ENCODE measurements around the gene ACTG2. TPM values are rescaled to one million over a fixed set of nuclear protein-coding genes. Genes with fewer than 3 reads are reported as not detected.

Gene ACTG2
- total and polyA plus RNA-seq, 4 donors: 20.5 to 82.9 (median 44.7) TPM

- DNase-seq (no peak), ATAC-seq (ENCODE audit: insufficient read depth, low FRiP score) (no peak)
- H3K9ac ChIP-seq (ENCODE audit: insufficient read depth in 1 of 2, low read length in 2 of 2): no peak overlapping the region
- TF ChIP-seq CTCF (IDR thresholded peaks at IDR 0.05; ENCODE audit: control extremely low read depth, extremely low read depth): no peak
- 83 to 89% methylated on average over 8 of the region's 8 CpGs for WGBS, 2 donors
- H3K4me1 ChIP-seq (ENCODE audit: control insufficient read depth in 5 of 5, insufficient read depth in 5 of 5, low read length in 5 of 5): no peaks in the 10 kb centered on the region
- no peak overlapping the region for H3K27ac ChIP-seq (ENCODE audit: low read depth in 1 of 2, low read length in 1 of 2)
- H3K4me3 ChIP-seq: no peak overlapping the region
- peaks cover 0 to 2% (median 0%) of the 10 kb centered on the region in 3 donors for H3K27me3 ChIP-seq (ENCODE audit: control insufficient read depth in 3 of 3, insufficient read depth in 3 of 3, low read length in 2 of 3)
- peaks cover 0 to 3% (median 0%) of the 10 kb centered on the region in 4 donors for H3K9me3 ChIP-seq (ENCODE audit: control insufficient read depth in 4 of 4, insufficient read depth in 3 of 4, low read length in 3 of 4)
- H3K36me3 ChIP-seq (ENCODE audit: control insufficient read depth in 4 of 4, insufficient read depth in 4 of 4, low read length in 4 of 4): no peaks in the 10 kb centered on the region
Measured at GRCh38 chr2:73899801-73900336, 7.1 kb downstream of the ACTG2 start.

GRCh38 chr2:73901143-73901542 lies 8.3 kb downstream of the ACTG2 start:
- TF ChIP-seq CTCF (IDR thresholded peaks at IDR 0.05; ENCODE audit: control extremely low read depth, extremely low read depth): no peak
- peaks cover 0 to 2% (median 0%) of the 10 kb centered on the region in 3 donors for H3K27me3 ChIP-seq (ENCODE audit: control insufficient read depth in 3 of 3, insufficient read depth in 3 of 3, low read length in 2 of 3)
- H3K36me3 ChIP-seq (ENCODE audit: control insufficient read depth in 4 of 4, insufficient read depth in 4 of 4, low read length in 4 of 4): no peaks in the 10 kb centered on the region
- ATAC-seq (ENCODE audit: insufficient read depth, low FRiP score) (no peak), DNase-seq (no peak)
- H3K4me3 ChIP-seq: no peak overlapping the region
- WGBS, 2 donors: 87 to 94% methylated on average over 10 of the region's 10 CpGs
- no peak overlapping the region for H3K27ac ChIP-seq (ENCODE audit: low read depth in 1 of 2, low read length in 1 of 2)
- H3K9ac ChIP-seq (ENCODE audit: insufficient read depth in 1 of 2, low read length in 2 of 2): no peak overlapping the region
- peaks cover 0 to 3% (median 0%) of the 10 kb centered on the region in 4 donors for H3K9me3 ChIP-seq (ENCODE audit: control insufficient read depth in 4 of 4, insufficient read depth in 3 of 4, low read length in 3 of 4)
- no peaks in the 10 kb centered on the region for H3K4me1 ChIP-seq (ENCODE audit: control insufficient read depth in 5 of 5, insufficient read depth in 5 of 5, low read length in 5 of 5)

GRCh38 chr2:73902284-73902683 lies 9.5 kb downstream of the ACTG2 start:
- H3K36me3 ChIP-seq (ENCODE audit: control insufficient read depth in 4 of 4, insufficient read depth in 4 of 4, low read length in 4 of 4): no peaks in the 10 kb centered on the region
- 82 to 84% methylated on average over 4 of the region's 4 CpGs for WGBS, 2 donors

More at GRCh38 chr2:73902284-73902683, 9.5 kb downstream of the ACTG2 start:
- no peaks in the 10 kb centered on the region for H3K4me1 ChIP-seq (ENCODE audit: control insufficient read depth in 5 of 5, insufficient read depth in 5 of 5, low read length in 5 of 5)
- ATAC-seq (ENCODE audit: insufficient read depth, low FRiP score) (no peak), DNase-seq (no peak)
- H3K27me3 ChIP-seq (ENCODE audit: control insufficient read depth in 3 of 3, insufficient read depth in 3 of 3, low read length in 2 of 3): peaks cover 0 to 2% (median 0%) of the 10 kb centered on the region in 3 donors
- no peak overlapping the region for H3K27ac ChIP-seq (ENCODE audit: low read depth in 1 of 2, low read length in 1 of 2)
- peaks cover 0 to 3% (median 0%) of the 10 kb centered on the region in 4 donors for H3K9me3 ChIP-seq (ENCODE audit: control insufficient read depth in 4 of 4, insufficient read depth in 3 of 4, low read length in 3 of 4)
- no peak overlapping the region for H3K9ac ChIP-seq (ENCODE audit: insufficient read depth in 1 of 2, low read length in 2 of 2)
- TF ChIP-seq CTCF (IDR thresholded peaks at IDR 0.05; ENCODE audit: control extremely low read depth, extremely low read depth): no peak
- H3K4me3 ChIP-seq: no peak overlapping the region

Data from lung (tissue), 12 donors.